Osteocyte (in vitro differentiated cells): Measurements from ENCODE around the gene RXRA. TPM values are rescaled to one million over a fixed set of nuclear protein-coding genes. Genes with fewer than 3 reads are reported as not detected.

ENCODE experiments used
- DNase-seq: peaks from one replicate; pipeline ENCODE4 v3.0.0; 2021; ENCODE audit warnings: mixed read lengths; ENCODE audit not compliant: unreplicated experiment; ENCODE audit errors: extremely low spot score
- H3K27ac Mint-ChIP-seq: one replicate; pipeline ENCODE4 v1.8.0; 2021; ENCODE audit warnings: mild to moderate bottlenecking, mixed read lengths; ENCODE audit not compliant: unreplicated experiment
- H3K27me3 Mint-ChIP-seq: one replicate; pipeline ENCODE4 v1.8.0; 2021; ENCODE audit warnings: mixed read lengths; ENCODE audit not compliant: unreplicated experiment
- H3K36me3 Mint-ChIP-seq: one replicate; pipeline ENCODE4 v1.8.0; 2021; ENCODE audit warnings: mixed read lengths; ENCODE audit not compliant: unreplicated experiment
- H3K4me1 Mint-ChIP-seq: one replicate; pipeline ENCODE4 v1.8.0; 2021; ENCODE audit warnings: mixed read lengths; ENCODE audit not compliant: unreplicated experiment
- H3K4me3 Mint-ChIP-seq: one replicate; pipeline ENCODE4 v1.8.0; 2021; ENCODE audit warnings: mild to moderate bottlenecking, moderate library complexity, mixed read lengths; ENCODE audit not compliant: unreplicated experiment
- H3K9me3 Mint-ChIP-seq: one replicate; pipeline ENCODE4 v1.8.0; 2021; ENCODE audit warnings: mixed read lengths; ENCODE audit not compliant: unreplicated experiment
- CTCF ChIP-seq: fragments of 200-600 bp; sonication (generic); IDR thresholded peaks from 2 replicates; pipeline ENCODE4 v1.5.0; 2021; ENCODE audit warnings: antibody characterized with exemption, mild to moderate bottlenecking, moderate library complexity
- total RNA-seq: library from RNA; stranded (reverse); gene quantifications from 2 replicates; pipeline ENCODE4 v1.2.1, GENCODE V29; 2021

The RXRA gene
- total RNA-seq, 1 donor from 2014 or later = 82.2 TPM

- Mint-ChIP-seq H3K27me3 (peaks cover 5% of the 10 kb centered on the region), H3K4me3 (no peak overlapping the region), H3K9me3 (no peaks in the 10 kb centered on the region)
These were observed 29.2 kb upstream of the RXRA start for GRCh38 chr9:134297083-134297410.

GRCh38 chr9:134297576-134297975 is 28.7 kb upstream of the RXRA start:
- peaks cover 24% of the 10 kb centered on the region for H3K4me1 Mint-ChIP-seq
- peaks cover 4% of the 10 kb centered on the region for H3K9me3 Mint-ChIP-seq
- H3K27me3 Mint-ChIP-seq = peaks cover 5% of the 10 kb centered on the region
- no peak overlapping the region for H3K27ac Mint-ChIP-seq
- H3K4me3 Mint-ChIP-seq = no peak overlapping the region
- no peaks in the 10 kb centered on the region for H3K36me3 Mint-ChIP-seq
- no peak for DNase-seq
- TF ChIP-seq CTCF = no peak

More at GRCh38 chr9:134297083-134297410, 29.2 kb upstream of the RXRA start:
- no peak for TF ChIP-seq CTCF
- no peak overlapping the region for H3K27ac Mint-ChIP-seq
- H3K36me3 Mint-ChIP-seq = no peaks in the 10 kb centered on the region
- H3K4me1 Mint-ChIP-seq = peaks cover 24% of the 10 kb centered on the region
- DNase-seq = no peak

- Mint-ChIP-seq H3K4me3 (no peak overlapping the region), H3K27ac (no peak overlapping the region), H3K9me3 (peaks cover 5% of the 10 kb centered on the region), H3K4me1 (peaks cover 21% of the 10 kb centered on the region), H3K36me3 (no peaks in the 10 kb centered on the region), H3K27me3 (peaks cover 5% of the 10 kb centered on the region)
- TF ChIP-seq CTCF = no peak
- no peak for DNase-seq
These were observed 28.3 kb upstream of the RXRA start for GRCh38 chr9:134298000-134298399.

- no peaks in the 10 kb centered on the region for H3K36me3 Mint-ChIP-seq
- no peak for TF ChIP-seq CTCF
- no peak for DNase-seq
- H3K27ac Mint-ChIP-seq = no peak overlapping the region
- no peak overlapping the region for H3K4me3 Mint-ChIP-seq
- peaks cover 5% of the 10 kb centered on the region for H3K9me3 Mint-ChIP-seq
- H3K4me1 Mint-ChIP-seq = peaks cover 13% of the 10 kb centered on the region
- peaks cover 5% of the 10 kb centered on the region for H3K27me3 Mint-ChIP-seq
These were observed 27.2 kb upstream of the RXRA start for GRCh38 chr9:134299068-134299467.

- peaks cover 5% of the 10 kb centered on the region for H3K9me3 Mint-ChIP-seq
- H3K4me1 Mint-ChIP-seq = peaks cover 10% of the 10 kb centered on the region
- no peak overlapping the region for H3K27ac Mint-ChIP-seq
- no peak overlapping the region for H3K4me3 Mint-ChIP-seq
- no peak for TF ChIP-seq CTCF
- no peaks in the 10 kb centered on the region for H3K36me3 Mint-ChIP-seq
- no peak for DNase-seq
- H3K27me3 Mint-ChIP-seq = peaks cover 5% of the 10 kb centered on the region
These were observed 26.4 kb upstream of the RXRA start for GRCh38 chr9:134299883-134300282.
